IMR-90 (cell line): ENCODE measurements around the gene RAB14. TPM values are rescaled to one million over a fixed set of nuclear protein-coding genes. Genes with fewer than 3 reads are reported as not detected.

Experiments
- ATAC-seq: fragments of 200-7000 bp; cut with Tn5 transposase; 2 replicates; pipeline ENCODE4 v1.9.1; 2020; ENCODE audit warnings: low read depth, mild to moderate bottlenecking, moderate library complexity
- BruUV-seq: library from RNA; stranded (reverse); fragments of 400-500 nt; replicated peaks from 2 replicates; lab custom pipeline; 2021; lab: Mats Ljungman, UMichigan
- CTCF ChIA-PET: fragments of 300-600 bp; formaldehyde crosslinking; extraction: SDS; loops from one replicate; lab custom pipeline; 2021; ENCODE audit warnings: antibody characterized with exemption; lab: Yijun Ruan, JAX
- POLR2A ChIA-PET: fragments of 300-600 bp; sonication (Branson Sonifier 250); formaldehyde crosslinking; loops from one replicate; lab custom pipeline; 2022; ENCODE audit warnings: antibody characterized with exemption; ENCODE audit not compliant: unreplicated experiment; lab: Charles Lee
- DNase-seq: peaks from one replicate; pipeline ENCODE4 v3.0.0; 2013
- H2AFZ ChIP-seq: replicated peaks from 2 replicates; pipeline ENCODE3; 2013; ENCODE audit warnings: low read length, mild to moderate bottlenecking; ENCODE audit not compliant: poor library complexity
- H2AK5ac ChIP-seq: 2 replicates; pipeline ENCODE4 v1.6.1; 2013; ENCODE audit warnings: low read depth, low read length, inconsistent platforms
- H2AK9ac ChIP-seq: replicated peaks from 2 replicates; pipeline ENCODE3; 2013; ENCODE audit warnings: mild to moderate bottlenecking, low read depth, low read length, moderate library complexity; ENCODE audit not compliant: poor library complexity
- H2BK120ac ChIP-seq: 2 replicates; pipeline ENCODE4 v1.6.1; 2013; ENCODE audit warnings: low read depth, low read length, inconsistent platforms
- H2BK15ac ChIP-seq: 3 replicates; pipeline ENCODE4 v1.6.1; 2013; ENCODE audit warnings: low read depth, low read length, inconsistent platforms
- H2BK20ac ChIP-seq: 2 replicates; pipeline ENCODE4 v1.6.1; 2013; ENCODE audit warnings: low read depth, mild to moderate bottlenecking, inconsistent platforms, low read length, moderate library complexity
- H2BK5ac ChIP-seq: 2 replicates; pipeline ENCODE4 v1.6.1; 2013; ENCODE audit warnings: mild to moderate bottlenecking, low read depth, low read length, inconsistent platforms; ENCODE audit not compliant: poor library complexity, severe bottlenecking
- H3K14ac ChIP-seq: replicated peaks from 2 replicates; pipeline ENCODE4 v1.6.1; 2013; ENCODE audit warnings: low read depth, low read length, inconsistent platforms
- H3K18ac ChIP-seq: 2 replicates; pipeline ENCODE4 v1.6.1; 2013; ENCODE audit warnings: low read depth, low read length, control low read depth
- H3K23ac ChIP-seq: 2 replicates; pipeline ENCODE4 v1.6.1; 2013; ENCODE audit warnings: low read depth, low read length, inconsistent platforms
- H3K27ac ChIP-seq: 2 replicates; pipeline ENCODE4 v1.5.1; 2013; ENCODE audit warnings: mild to moderate bottlenecking, control low read depth, low read length; ENCODE audit not compliant: insufficient read depth
- H3K27me3 ChIP-seq: 2 replicates; pipeline ENCODE4 v1.6.1; 2013; ENCODE audit warnings: low read length; ENCODE audit not compliant: control insufficient read depth, insufficient read depth
- H3K36me3 ChIP-seq: 2 replicates; pipeline ENCODE4 v1.6.1; 2013; ENCODE audit warnings: low read length, mixed read lengths; ENCODE audit not compliant: control insufficient read depth, insufficient read depth
- H3K4ac ChIP-seq: 2 replicates; pipeline ENCODE4 v1.6.1; 2013; ENCODE audit warnings: low read depth, low read length, inconsistent platforms
- H3K4me1 ChIP-seq: 2 replicates; pipeline ENCODE4 v1.6.1; 2013; ENCODE audit warnings: low read length, mixed read lengths; ENCODE audit not compliant: control insufficient read depth, insufficient read depth
- H3K4me2 ChIP-seq: 2 replicates; pipeline ENCODE4 v1.6.1; 2013; ENCODE audit warnings: low read depth, mild to moderate bottlenecking, control low read depth, low read length, moderate library complexity
- H3K4me3 ChIP-seq: 2 replicates; pipeline ENCODE4 v1.5.1; 2013; ENCODE audit warnings: low read depth, mild to moderate bottlenecking, control low read depth, low read length, moderate library complexity; ENCODE audit not compliant: insufficient read depth
- H3K56ac ChIP-seq: 2 replicates; pipeline ENCODE4 v1.6.1; 2013; ENCODE audit warnings: low read length, inconsistent platforms; ENCODE audit not compliant: insufficient read depth; ENCODE audit errors: extremely low read depth
- H3K79me1 ChIP-seq, 2 experiments: 2 replicates each; pipeline ENCODE4 v1.6.1; 2013; ENCODE audit warnings: low read length in 2 of 2, inconsistent platforms in 1 of 2, low read depth in 1 of 2
- H3K9ac ChIP-seq: 2 replicates; pipeline ENCODE4 v1.6.1; 2013; ENCODE audit warnings: low read depth, low read length, control low read depth
- H3K9me1 ChIP-seq: 2 replicates; pipeline ENCODE4 v1.6.1; 2013; ENCODE audit warnings: low read length, inconsistent platforms; ENCODE audit not compliant: insufficient read depth
- H3K9me3 ChIP-seq: 2 replicates; pipeline ENCODE4 v1.6.1; 2013; ENCODE audit warnings: low read length; ENCODE audit not compliant: control insufficient read depth, insufficient read depth
- H4K20me1 ChIP-seq: 2 replicates; pipeline ENCODE4 v1.6.1; 2013; ENCODE audit warnings: low read length, inconsistent platforms; ENCODE audit not compliant: insufficient read depth
- H4K5ac ChIP-seq: 2 replicates; pipeline ENCODE4 v1.6.1; 2013; ENCODE audit warnings: mild to moderate bottlenecking, low read depth, low read length, control low read depth
- H4K8ac ChIP-seq, 2 experiments: 2 replicates each; pipeline ENCODE4 v1.6.1; 2013; ENCODE audit warnings: low read depth in 2 of 2, low read length in 2 of 2, control low read depth in 1 of 2, inconsistent platforms in 1 of 2
- H4K91ac ChIP-seq: 2 replicates; pipeline ENCODE4 v1.6.1; 2013; ENCODE audit warnings: low read depth, low read length, inconsistent platforms; ENCODE audit not compliant: insufficient read depth
- BHLHE40 ChIP-seq: fragments of 150-350 bp; IDR thresholded peaks from 2 replicates; pipeline ENCODE4 v1.6.1; 2016; ENCODE audit warnings: mild to moderate bottlenecking, low read depth, low read length
- CEBPB ChIP-seq: IDR thresholded peaks from 2 replicates; pipeline ENCODE4 v1.6.1; 2012; ENCODE audit warnings: low read depth, low read length, improper control_type of control experiment
- FOS ChIP-seq: fragments of 150-350 bp; IDR thresholded peaks from 2 replicates; pipeline ENCODE4 v1.6.1; 2016; ENCODE audit warnings: low read depth, low read length
- MAFK ChIP-seq: IDR thresholded peaks from 2 replicates; pipeline ENCODE4 v1.6.1; 2012; ENCODE audit warnings: low read depth, low read length, improper control_type of control experiment
- SMC3 ChIP-seq: fragments of 150-350 bp; IDR thresholded peaks from 2 replicates; pipeline ENCODE4 v1.6.1; 2016; ENCODE audit warnings: low read depth, mild to moderate bottlenecking, antibody characterized with exemption, low read length, moderate library complexity
- WGBS, 2 experiments: methylation state at CpG; one replicate each; pipeline versions ENCODE4 v1.1.5 to v1.1.7; 2013; ENCODE audit warnings: missing lambda C conversion rate in 2 of 2; ENCODE audit not compliant: insufficient read length in 1 of 2; ENCODE audit errors: extremely low coverage in 2 of 2; 5-methylcytosine and 5-hydroxymethylcytosine counted together
- dilution Hi-C: fragments of 300-500 bp; cut with HindIII; formaldehyde crosslinking; loops from one replicate; pipeline ENCODE4 v1.14.3; 2018; ENCODE audit warnings: low sequenced_read_pairs; ENCODE audit not compliant: unreplicated experiment
- in situ Hi-C: fragments of 300-500 bp; cut with MboI; formaldehyde crosslinking; loops from 3 replicates; pipeline ENCODE4 v1.14.3; 2019; ENCODE audit warnings: low sequenced_read_pairs, inconsistent platforms, mixed read lengths
- intact Hi-C: fragments of 100-400 bp; cut with micrococcal nuclease; formaldehyde crosslinking; loops from 2 replicates; pipeline ENCODE4 v1.10.0; 2022
- polyA plus RNA-seq, 3 experiments: library from polyadenylated mRNA; depleted of rRNA; stranded (reverse); fragments of >200 nt; gene quantifications; 2 replicates each; pipeline ENCODE4 v1.2.3, GENCODE V29; 2012; ENCODE audit warnings: low replicate concordance in 1 of 3
- total RNA-seq: library from RNA; depleted of rRNA; stranded (reverse); fragments of >200 nt; gene quantifications from 2 replicates; pipeline ENCODE4 v1.2.3, GENCODE V29; 2012

RAB14 gene
- total and polyA plus RNA-seq, 2 of the 4 experiments (the other 2 are of a cell fraction) = 20.1 to 29.3 TPM

DNA sequence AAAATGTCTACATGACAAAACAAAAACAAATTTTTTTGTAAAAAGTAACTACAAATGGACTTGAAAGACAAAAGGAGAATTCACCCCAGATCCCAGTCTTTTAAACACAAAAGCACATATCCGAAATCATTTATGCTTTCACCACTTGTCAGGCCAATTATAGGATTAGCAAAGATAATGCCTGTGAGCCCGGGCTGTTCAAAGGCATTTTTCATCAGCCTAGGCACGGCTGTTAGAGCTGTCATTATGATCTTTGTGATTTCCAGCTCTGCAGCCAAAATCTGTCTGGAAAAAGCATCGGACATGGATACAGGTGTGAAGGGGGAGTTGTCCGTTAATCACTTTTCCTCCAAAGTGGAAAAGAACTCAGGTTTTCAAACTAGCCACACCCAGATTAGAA is 23.6 kb upstream of the RAB14 start:
- no CpG with 5 or more reads among the region's 5 CpGs for WGBS, 2 experiments
- CTCF ChIA-PET = no interaction called here

More for the DNA sequence above, 23.6 kb upstream of the RAB14 start:
- peaks cover 0 to 3% of the 10 kb centered on the region in 2 experiments; a peak in 1 of 4 replicates for H3K79me1 ChIP-seq
- ATAC-seq = no peak
- 0 out of 2 replicates have a peak overlapping the region, but pooled peaks have one; percentile 11 for H3K23ac ChIP-seq
- 0 out of 2 replicates have a peak, but pooled peaks cover 2% of the 10 kb centered on the region for H3K4me1 ChIP-seq
- POLR2A ChIA-PET = no interaction called here
- no peak overlapping the region for H2AK5ac ChIP-seq
- no peak overlapping the region for H3K4me3 ChIP-seq
- no peak overlapping the region for H3K4me2 ChIP-seq
- no peak overlapping the region for H2BK5ac ChIP-seq
- no peak for DNase-seq
- H3K27me3 ChIP-seq = no peaks in the 10 kb centered on the region
- no peaks in the 10 kb centered on the region for H4K20me1 ChIP-seq
- TF ChIP-seq BHLHE40 (no peak), FOS (no peak), CEBPB (no peak), SMC3 (no peak), MAFK (no peak)
- no peak overlapping the region for H3K4ac ChIP-seq
- peaks cover 5% of the 10 kb centered on the region; the same call in 1 of the 2 replicates for H3K9me1 ChIP-seq
- no peaks in the 10 kb centered on the region for H3K36me3 ChIP-seq
- BruUV-seq = no TSS peak
- no peak overlapping the region for H4K8ac ChIP-seq
- H4K91ac ChIP-seq = 0 out of 2 replicates have a peak overlapping the region, but pooled peaks have one; percentile 4
- no peak overlapping the region for H3K56ac ChIP-seq
- no peak overlapping the region for H3K27ac ChIP-seq
- no peak overlapping the region for H3K14ac ChIP-seq
- intact Hi-C loops (no loop called here), in situ Hi-C loops (no loop called here), dilution Hi-C loops (no loop called here)
- H3K9ac ChIP-seq = no peak overlapping the region
- peak overlapping the region; percentile 33 for H2AK9ac ChIP-seq
- no peak overlapping the region for H2BK120ac ChIP-seq
- H3K9me3 ChIP-seq = no peaks in the 10 kb centered on the region
- no peak overlapping the region for H2BK15ac ChIP-seq
- H2BK20ac ChIP-seq = no peak overlapping the region
- H2AFZ ChIP-seq = no peak overlapping the region
- no peak overlapping the region for H3K18ac ChIP-seq
- no peak overlapping the region for H4K5ac ChIP-seq
